Spinal cord (tissue), 10 donors: ENCODE measurements around the gene NEDD9. TPM values are rescaled to one million over a fixed set of nuclear protein-coding genes. Genes with fewer than 3 reads are reported as not detected.

ENCODE experiments used
- DNase-seq, 6 donors: peaks; one replicate each; pipeline versions ENCODE4 v3.0.0 to v3.0.0-alpha.2; 2013 to 2015; ENCODE audit warnings: low spot score in 6 of 6, low read depth in 4 of 6
- H3K27ac ChIP-seq: one replicate; pipeline ENCODE4 v1.5.1; 2013; ENCODE audit warnings: low read depth, low read length, control low read depth
- H3K27me3 ChIP-seq: one replicate; pipeline ENCODE4 v1.6.1; 2013; ENCODE audit warnings: low read length; ENCODE audit not compliant: control insufficient read depth, insufficient read depth
- H3K36me3 ChIP-seq: one replicate; pipeline ENCODE4 v1.6.1; 2013; ENCODE audit warnings: low read length; ENCODE audit not compliant: control insufficient read depth, insufficient read depth
- H3K4me1 ChIP-seq: one replicate; pipeline ENCODE4 v1.6.1; 2013; ENCODE audit warnings: low read length; ENCODE audit not compliant: control insufficient read depth, insufficient read depth
- H3K4me3 ChIP-seq: one replicate; pipeline ENCODE4 v1.5.1; 2013; ENCODE audit warnings: low read depth, low read length, control low read depth
- H3K9me3 ChIP-seq: one replicate; pipeline ENCODE4 v1.6.1; 2013; ENCODE audit warnings: low read length; ENCODE audit not compliant: control insufficient read depth, insufficient read depth
- WGBS: methylation state at CpG from one replicate; pipeline ENCODE4 v1.1.5; 2013; ENCODE audit warnings: missing lambda C conversion rate; ENCODE audit not compliant: insufficient coverage; 5-methylcytosine and 5-hydroxymethylcytosine counted together
- polyA plus RNA-seq, 2 donors: library from polyadenylated mRNA; unstranded; fragments of 120-200 nt; gene quantifications; one replicate each; pipeline ENCODE4 v1.2.1, GENCODE V29; 2013; ENCODE audit not compliant: insufficient read length in 2 of 2
- total RNA-seq, 2 donors: library from RNA; depleted of rRNA in 1 of 2; stranded (reverse); fragments of 120-200 nt in 1 of 2; fragments of >200 nt in 1 of 2; gene quantifications; one replicate each; pipeline versions ENCODE4 v1.2.3 to v1.2.4, GENCODE V29; 2013 to 2014
- donor health status: healthy.

Gene NEDD9
- total and polyA plus RNA-seq, 4 donors, result 9.0 to 25.4 (median 15.0) TPM

- no peak overlapping the region for H3K4me3 ChIP-seq
- H3K27me3 ChIP-seq, result no peaks in the 10 kb centered on the region
- H3K9me3 ChIP-seq, result no peaks in the 10 kb centered on the region
- H3K27ac ChIP-seq, result no peak overlapping the region
- DNase-seq, result no peak
- no peaks in the 10 kb centered on the region for H3K4me1 ChIP-seq
- H3K36me3 ChIP-seq, result peaks cover 23% of the 10 kb centered on the region
- WGBS, result 99% methylated on average over 18 of the region's 21 CpGs
Observed at GRCh38 chr6:11189865-11190624, 42.4 kb downstream of the NEDD9 start.

- Histone ChIP-seq H3K9me3 (no peaks in the 10 kb centered on the region), H3K36me3 (peaks cover 24% of the 10 kb centered on the region), H3K4me1 (no peaks in the 10 kb centered on the region), H3K27me3 (no peaks in the 10 kb centered on the region), H3K27ac (no peak overlapping the region), H3K4me3 (no peak overlapping the region)
- DNase-seq, result no peak
- 90% methylated on average over 2 of the region's 5 CpGs for WGBS
Observed at GRCh38 chr6:11188161-11188915, 44.1 kb downstream of the NEDD9 start.

- Histone ChIP-seq H3K9me3 (no peaks in the 10 kb centered on the region), H3K36me3 (peaks cover 20% of the 10 kb centered on the region), H3K4me3 (no peak overlapping the region), H3K27ac (no peak overlapping the region), H3K4me1 (no peaks in the 10 kb centered on the region), H3K27me3 (no peaks in the 10 kb centered on the region)
- WGBS, result 96% methylated on average over 5 of the region's 6 CpGs
- DNase-seq, result no peak
Observed at GRCh38 chr6:11187301-11187700, 45.2 kb downstream of the NEDD9 start.

GRCh38 chr6:11185204-11185842 lies 47.1 kb downstream of the NEDD9 start:
- no peak overlapping the region for H3K4me3 ChIP-seq
- peaks cover 4% of the 10 kb centered on the region for H3K9me3 ChIP-seq
- no peak for DNase-seq
- H3K27me3 ChIP-seq, result no peaks in the 10 kb centered on the region
- WGBS, result 93% methylated on average over 17 of the region's 17 CpGs
- H3K4me1 ChIP-seq, result no peaks in the 10 kb centered on the region
- peaks cover 14% of the 10 kb centered on the region for H3K36me3 ChIP-seq
- no peak overlapping the region for H3K27ac ChIP-seq

GRCh38 chr6:11183761-11184362 lies 48.6 kb downstream of the NEDD9 start:
- no peak for DNase-seq
- H3K27me3 ChIP-seq, result no peaks in the 10 kb centered on the region
- H3K36me3 ChIP-seq, result peaks cover 8% of the 10 kb centered on the region
- WGBS, result 98% methylated on average over 3 of the region's 3 CpGs
- no peak overlapping the region for H3K27ac ChIP-seq
- H3K9me3 ChIP-seq, result peaks cover 4% of the 10 kb centered on the region
- H3K4me1 ChIP-seq, result peaks cover 3% of the 10 kb centered on the region
- no peak overlapping the region for H3K4me3 ChIP-seq

GRCh38 chr6:11181478-11182136 lies 50.9 kb downstream of the NEDD9 start:
- Histone ChIP-seq H3K4me3 (no peak overlapping the region), H3K4me1 (peaks cover 3% of the 10 kb centered on the region), H3K27me3 (no peaks in the 10 kb centered on the region), H3K9me3 (peaks cover 4% of the 10 kb centered on the region), H3K27ac (no peak overlapping the region), H3K36me3 (peaks cover 4% of the 10 kb centered on the region)
- DNase-seq, result no peak
- no CpG with 5 or more reads among the region's 3 CpGs for WGBS

- H3K9me3 ChIP-seq, result peaks cover 4% of the 10 kb centered on the region
- no peaks in the 10 kb centered on the region for H3K36me3 ChIP-seq
- no peak overlapping the region for H3K27ac ChIP-seq
- DNase-seq, result no peak
- no peak overlapping the region for H3K4me3 ChIP-seq
- no peaks in the 10 kb centered on the region for H3K27me3 ChIP-seq
- peaks cover 3% of the 10 kb centered on the region for H3K4me1 ChIP-seq
- WGBS, result 56% methylated on average over 1 of the region's 8 CpGs
Observed at GRCh38 chr6:11179419-11180202, 52.9 kb downstream of the NEDD9 start.

- no peak overlapping the region for H3K27ac ChIP-seq
- H3K4me1 ChIP-seq, result peaks cover 3% of the 10 kb centered on the region
- H3K4me3 ChIP-seq, result no peak overlapping the region
- peaks cover 4% of the 10 kb centered on the region for H3K9me3 ChIP-seq
- no peaks in the 10 kb centered on the region for H3K36me3 ChIP-seq
- H3K27me3 ChIP-seq, result no peaks in the 10 kb centered on the region
- no peak for DNase-seq
- no CpG with 5 or more reads among the region's 6 CpGs for WGBS
Observed at GRCh38 chr6:11179088-11179418, 53.4 kb downstream of the NEDD9 start.

- no CpG with 5 or more reads among the region's 1 CpG for WGBS
- no peaks in the 10 kb centered on the region for H3K36me3 ChIP-seq
- DNase-seq, result no peak
- peaks cover 6% of the 10 kb centered on the region for H3K4me1 ChIP-seq
- peaks cover 4% of the 10 kb centered on the region for H3K9me3 ChIP-seq
- H3K4me3 ChIP-seq, result no peak overlapping the region
- H3K27ac ChIP-seq, result no peak overlapping the region
- H3K27me3 ChIP-seq, result no peaks in the 10 kb centered on the region
Observed at GRCh38 chr6:11177271-11177670, 55.2 kb downstream of the NEDD9 start.
